AG09309 (cell line): ENCODE data around the gene EBI3.
A peak's percentile ranks its signal among the peaks of the same experiment; 100 is the strongest.

Source experiments
- DNase-seq: peaks from one replicate; pipeline ENCODE4 v3.0.0-alpha.2; 2010; ENCODE audit warnings: low read depth
- H3K4me3 ChIP-seq: 2 replicates; pipeline ENCODE4 v1.5.1; 2011; ENCODE audit warnings: mild to moderate bottlenecking, low read depth, low read length, moderate library complexity; ENCODE audit not compliant: control insufficient read depth
- TF ChIP-seq, protein P1 (sequence below): IDR thresholded peaks from 2 replicates; pipeline ENCODE4 v1.5.1; 2011; ENCODE audit warnings: mild to moderate bottlenecking, low read depth, low read length, inconsistent platforms; ENCODE audit not compliant: insufficient read depth, control insufficient read depth; ENCODE audit errors: missing control alignments

The EBI3 gene

DNA sequence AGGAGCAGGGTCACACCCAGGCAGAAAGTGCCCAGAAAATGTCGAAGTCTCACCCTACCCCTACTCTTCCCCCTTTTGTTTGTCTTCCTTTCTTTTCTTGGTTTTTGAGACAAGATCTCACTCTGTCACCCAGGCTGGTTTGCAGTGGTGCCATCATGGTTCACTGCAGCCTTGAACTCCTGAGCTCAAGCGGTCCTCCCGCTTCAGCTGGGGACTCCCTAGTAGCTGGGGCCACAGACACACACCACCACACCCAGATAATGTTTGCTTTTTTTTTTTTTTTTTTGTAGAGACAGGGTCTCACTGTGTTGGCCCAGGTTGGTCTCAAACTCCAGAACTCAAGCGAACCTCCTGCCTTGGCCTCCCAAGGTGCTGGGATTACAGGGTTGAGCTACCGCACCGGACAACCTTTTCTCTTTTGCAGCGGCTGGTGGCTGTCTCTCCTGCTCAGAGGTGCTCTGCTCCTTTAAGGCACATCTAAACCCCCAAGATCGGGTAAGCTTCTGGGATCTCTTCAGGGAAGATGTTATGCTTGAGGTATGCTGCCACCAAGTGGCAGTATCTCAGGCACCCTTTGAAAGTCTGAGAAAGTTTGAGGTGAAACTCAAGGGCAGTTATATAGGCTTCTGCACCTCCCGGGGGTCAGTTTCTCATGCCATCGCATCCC is 22.4 kb upstream of the EBI3 start:
- no peak for DNase-seq
- TF ChIP-seq, protein P1, sequence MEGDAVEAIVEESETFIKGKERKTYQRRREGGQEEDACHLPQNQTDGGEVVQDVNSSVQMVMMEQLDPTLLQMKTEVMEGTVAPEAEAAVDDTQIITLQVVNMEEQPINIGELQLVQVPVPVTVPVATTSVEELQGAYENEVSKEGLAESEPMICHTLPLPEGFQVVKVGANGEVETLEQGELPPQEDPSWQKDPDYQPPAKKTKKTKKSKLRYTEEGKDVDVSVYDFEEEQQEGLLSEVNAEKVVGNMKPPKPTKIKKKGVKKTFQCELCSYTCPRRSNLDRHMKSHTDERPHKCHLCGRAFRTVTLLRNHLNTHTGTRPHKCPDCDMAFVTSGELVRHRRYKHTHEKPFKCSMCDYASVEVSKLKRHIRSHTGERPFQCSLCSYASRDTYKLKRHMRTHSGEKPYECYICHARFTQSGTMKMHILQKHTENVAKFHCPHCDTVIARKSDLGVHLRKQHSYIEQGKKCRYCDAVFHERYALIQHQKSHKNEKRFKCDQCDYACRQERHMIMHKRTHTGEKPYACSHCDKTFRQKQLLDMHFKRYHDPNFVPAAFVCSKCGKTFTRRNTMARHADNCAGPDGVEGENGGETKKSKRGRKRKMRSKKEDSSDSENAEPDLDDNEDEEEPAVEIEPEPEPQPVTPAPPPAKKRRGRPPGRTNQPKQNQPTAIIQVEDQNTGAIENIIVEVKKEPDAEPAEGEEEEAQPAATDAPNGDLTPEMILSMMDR: peak; percentile 64
- H3K4me3 ChIP-seq: no peak overlapping the region

DNA sequence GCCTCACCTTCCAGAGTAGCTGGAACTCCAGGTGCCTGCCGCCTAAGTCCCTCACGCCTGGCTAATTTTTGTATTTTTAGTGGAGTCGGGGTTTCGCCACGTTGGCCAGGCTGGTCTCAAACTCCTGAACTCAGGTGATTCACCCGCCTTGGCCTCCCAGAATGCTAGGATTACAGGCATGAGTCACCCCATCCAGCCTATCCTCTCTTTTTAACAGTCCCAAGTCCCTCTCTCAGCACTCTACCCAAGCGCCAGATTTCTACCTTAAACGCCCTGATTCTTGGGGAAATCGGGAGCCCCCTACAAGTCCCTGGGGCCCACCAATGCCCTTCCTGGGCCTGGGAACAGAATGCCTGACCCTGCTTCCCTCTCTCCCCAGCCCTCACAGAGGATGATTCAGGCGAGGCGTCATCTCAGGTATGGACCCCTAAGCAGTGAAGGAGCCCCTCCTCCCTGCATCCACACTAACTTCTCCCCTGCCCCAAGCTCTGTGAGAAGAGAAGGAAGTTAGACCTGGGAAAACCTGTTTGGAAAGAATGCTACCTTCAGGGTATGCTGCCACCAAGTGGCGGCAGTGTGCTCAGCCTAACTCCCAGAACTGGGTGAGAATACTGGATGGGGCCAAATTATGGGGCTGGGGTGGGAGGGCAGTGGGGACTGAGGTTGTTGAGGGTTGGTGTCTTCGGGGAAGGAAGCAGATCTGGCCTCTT is 20.8 kb upstream of the EBI3 start:
- H3K4me3 ChIP-seq: no peak overlapping the region
- TF ChIP-seq, protein P1: peak; percentile 76
- DNase-seq: no peak

DNA sequence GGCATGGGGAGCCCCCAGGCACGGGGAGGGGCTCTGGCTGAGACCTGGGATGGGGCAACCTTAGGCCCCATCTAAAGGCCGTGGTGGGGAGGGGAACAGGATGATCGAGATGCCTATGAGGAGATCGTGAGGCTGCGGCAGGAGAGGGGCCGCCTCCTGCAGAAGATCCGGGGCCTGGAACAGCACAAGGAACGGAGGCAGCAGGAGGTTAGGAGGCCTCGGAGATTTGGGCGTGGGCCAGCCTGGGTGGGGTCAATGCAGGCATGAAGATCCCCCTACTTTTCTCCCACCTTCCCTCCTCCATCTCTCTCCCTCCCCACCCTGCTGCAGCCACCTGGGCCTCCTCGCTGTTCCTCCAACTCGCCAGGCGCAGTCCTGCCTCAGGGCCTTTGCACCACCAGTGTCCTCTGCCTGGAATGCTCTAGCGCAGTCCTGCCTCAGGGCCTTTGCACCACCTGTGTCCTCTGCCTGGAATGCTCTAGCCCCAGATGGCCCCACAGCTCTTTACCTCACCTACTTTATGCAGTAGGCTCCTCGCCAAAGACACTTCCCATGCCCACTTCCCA is 19.1 kb upstream of the EBI3 start:
- no peak overlapping the region for H3K4me3 ChIP-seq
- DNase-seq: no peak
- TF ChIP-seq, protein P1: no peak

DNA sequence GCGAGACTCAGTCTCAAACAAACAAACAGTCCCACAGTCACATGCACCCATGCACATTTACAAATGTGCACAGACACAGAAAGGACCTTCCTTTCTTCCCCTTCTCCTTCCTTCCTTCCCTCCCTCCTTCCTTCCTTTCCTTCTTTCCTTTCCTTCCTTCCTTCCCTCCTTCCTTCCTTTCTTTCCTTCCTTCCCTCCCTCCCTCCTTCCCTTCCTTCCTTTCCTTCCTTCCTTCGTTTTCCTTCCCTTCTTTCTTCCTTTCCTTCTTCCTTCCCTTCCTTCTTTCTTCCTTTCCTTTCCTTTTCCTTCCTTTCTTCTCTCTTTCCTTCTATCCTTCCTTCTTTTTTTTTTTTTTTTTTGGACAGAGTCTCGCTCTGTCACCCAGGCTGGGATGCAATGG is 16.2 kb upstream of the EBI3 start:
- TF ChIP-seq, protein P1: no peak
- H3K4me3 ChIP-seq: no peak overlapping the region
- DNase-seq: no peak

DNA sequence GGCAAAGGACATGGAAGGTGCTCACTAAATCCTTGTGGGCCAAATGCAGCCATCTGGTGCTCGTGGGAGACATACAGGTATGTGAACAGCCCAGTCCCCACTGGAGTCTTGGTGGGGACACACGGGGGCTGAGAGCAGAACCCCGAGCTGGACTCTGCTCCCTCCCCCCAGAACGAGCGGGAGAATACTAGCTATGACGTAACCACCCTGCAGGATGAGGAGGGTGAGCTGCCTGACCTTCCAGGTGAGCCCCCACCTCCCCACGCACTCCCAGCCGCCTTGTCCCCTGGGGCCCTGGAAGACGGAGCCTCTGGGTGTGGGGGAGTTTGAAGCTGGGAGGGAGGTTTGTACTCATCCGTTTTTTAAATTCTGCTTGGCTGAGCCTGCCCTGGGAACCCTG is 13.5 kb upstream of the EBI3 start:
- no peak overlapping the region for H3K4me3 ChIP-seq
- TF ChIP-seq, protein P1: no peak
- DNase-seq: no peak

DNA sequence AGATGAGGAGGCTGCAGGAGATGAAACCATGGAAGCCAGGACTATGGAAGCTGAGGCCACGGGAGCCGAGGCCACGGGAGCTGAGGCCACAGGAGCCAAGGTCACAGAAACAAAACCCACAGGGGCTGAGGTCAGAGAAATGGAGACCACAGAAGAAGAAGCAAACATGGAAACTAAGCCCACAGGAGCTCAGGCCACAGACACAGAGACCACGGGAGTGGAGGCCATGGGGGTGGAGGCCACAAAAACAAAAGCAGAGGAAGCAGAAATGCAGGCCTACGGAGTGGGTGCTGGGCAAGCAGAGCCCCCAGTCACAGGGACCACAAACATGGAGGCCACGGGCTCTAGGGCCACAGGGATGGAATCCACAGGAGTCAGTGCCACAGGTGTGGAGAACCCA is 12.5 kb upstream of the EBI3 start:
- DNase-seq: no peak
- TF ChIP-seq, protein P1: no peak
- H3K4me3 ChIP-seq: no peak overlapping the region
